Cardiac fibroblast (primary cell): ENCODE measurements around the gene RPL7L1.

Source experiments
- DNase-seq, 2 donors: peaks; one replicate each; pipeline versions ENCODE4 v3.0.0 to v3.0.0-alpha.2; 2010; ENCODE audit warnings: low read depth in 2 of 2
- H3K4me3 ChIP-seq, 2 donors: replicated peaks in 1 of 2; 1 replicate in 1 of 2; 2 replicates in 1 of 2; pipeline ENCODE4 v1.5.1; 2011; ENCODE audit warnings: low read depth in 2 of 2, low read length in 2 of 2, mild to moderate bottlenecking in 2 of 2, moderate library complexity in 1 of 2
- CTCF ChIP-seq: IDR thresholded peaks from one replicate; pipeline ENCODE4 v1.5.1; 2011; ENCODE audit warnings: low read depth, mild to moderate bottlenecking, low read length, inconsistent platforms

The RPL7L1 gene

GRCh38 chr6:42848700-42849099 lies 30.7 kb upstream of the RPL7L1 start:
- DNase-seq = no peak
- H3K4me3 ChIP-seq = no peak overlapping the region
- no peak for TF ChIP-seq CTCF

GRCh38 chr6:42851599-42851998 lies 27.8 kb upstream of the RPL7L1 start:
- TF ChIP-seq CTCF = no peak
- H3K4me3 ChIP-seq = no peak overlapping the region
- DNase-seq = no peak

GRCh38 chr6:42860036-42860435 lies 19.4 kb upstream of the RPL7L1 start:
- TF ChIP-seq CTCF = no peak

GRCh38 chr6:42860481-42860880 lies 18.9 kb upstream of the RPL7L1 start:
- DNase-seq = no peak
- TF ChIP-seq CTCF = no peak
- H3K4me3 ChIP-seq = no peak overlapping the region

More at GRCh38 chr6:42860036-42860435, 19.4 kb upstream of the RPL7L1 start:
- DNase-seq = no peak
- H3K4me3 ChIP-seq = no peak overlapping the region

GRCh38 chr6:42864602-42865001 lies 14.8 kb upstream of the RPL7L1 start:
- no peak for TF ChIP-seq CTCF
- H3K4me3 ChIP-seq = no peak overlapping the region
- DNase-seq = no peak

GRCh38 chr6:42870145-42870936 lies 9.1 kb upstream of the RPL7L1 start:
- no peak for TF ChIP-seq CTCF
- no peak for DNase-seq
- H3K4me3 ChIP-seq = no peak overlapping the region

- H3K4me3 ChIP-seq = no peak overlapping the region
- DNase-seq = no peak
- no peak for TF ChIP-seq CTCF
Observed at GRCh38 chr6:42871711-42872110, 7.7 kb upstream of the RPL7L1 start.
